Fibroblast of lung (primary cell): ENCODE measurements around the gene SUSD6.

Experiments
- EZH2 ChIP-seq: IDR thresholded peaks from 2 replicates; pipeline ENCODE4 v1.5.1; 2012; ENCODE audit warnings: low read length, control low read depth, mild to moderate bottlenecking; ENCODE audit errors: missing control alignments
- TF ChIP-seq, protein P1 (sequence below), 2 donors: IDR thresholded peaks in 1 of 2; conservative IDR thresholded peaks in 1 of 2; 1 replicate in 1 of 2; 2 replicates in 1 of 2; pipeline ENCODE4 v1.5.1; 2011 to 2012; ENCODE audit warnings: low read length in 2 of 2, control low read depth in 1 of 2, inconsistent platforms in 1 of 2, low read depth in 1 of 2, mild to moderate bottlenecking in 1 of 2

GRCh38 chr14:69755784-69756183, 144.4 kb downstream of the SUSD6 start:
- TF ChIP-seq, protein P1, sequence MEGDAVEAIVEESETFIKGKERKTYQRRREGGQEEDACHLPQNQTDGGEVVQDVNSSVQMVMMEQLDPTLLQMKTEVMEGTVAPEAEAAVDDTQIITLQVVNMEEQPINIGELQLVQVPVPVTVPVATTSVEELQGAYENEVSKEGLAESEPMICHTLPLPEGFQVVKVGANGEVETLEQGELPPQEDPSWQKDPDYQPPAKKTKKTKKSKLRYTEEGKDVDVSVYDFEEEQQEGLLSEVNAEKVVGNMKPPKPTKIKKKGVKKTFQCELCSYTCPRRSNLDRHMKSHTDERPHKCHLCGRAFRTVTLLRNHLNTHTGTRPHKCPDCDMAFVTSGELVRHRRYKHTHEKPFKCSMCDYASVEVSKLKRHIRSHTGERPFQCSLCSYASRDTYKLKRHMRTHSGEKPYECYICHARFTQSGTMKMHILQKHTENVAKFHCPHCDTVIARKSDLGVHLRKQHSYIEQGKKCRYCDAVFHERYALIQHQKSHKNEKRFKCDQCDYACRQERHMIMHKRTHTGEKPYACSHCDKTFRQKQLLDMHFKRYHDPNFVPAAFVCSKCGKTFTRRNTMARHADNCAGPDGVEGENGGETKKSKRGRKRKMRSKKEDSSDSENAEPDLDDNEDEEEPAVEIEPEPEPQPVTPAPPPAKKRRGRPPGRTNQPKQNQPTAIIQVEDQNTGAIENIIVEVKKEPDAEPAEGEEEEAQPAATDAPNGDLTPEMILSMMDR (conservative IDR thresholded peaks at IDR 0.05 in 1 of 2, IDR thresholded peaks at IDR 0.05 in 1 of 2; ENCODE audit: low read depth in 1 of 2, low read length in 2 of 2) = no peak
- TF ChIP-seq EZH2 = no peak
